HG03565 (cell line): ENCODE data around the gene RNLS.

Experiments used
- ATAC-seq: cut with Tn5 transposase; IDR thresholded peaks from one replicate; pipeline ENCODE4 v1.9.1; 2021; ENCODE audit warnings: mild to moderate bottlenecking, moderate library complexity; ENCODE audit not compliant: unreplicated experiment

RNLS gene

GRCh38 chr10:88439932-88440331 lies 143.2 kb downstream of the RNLS start:
- ATAC-seq = no peak

GRCh38 chr10:88437411-88437810 lies 145.7 kb downstream of the RNLS start:
- no peak for ATAC-seq

- no peak for ATAC-seq
Measured at GRCh38 chr10:88433565-88434186, 149.4 kb downstream of the RNLS start.

GRCh38 chr10:88431103-88431502 lies 152.0 kb downstream of the RNLS start:
- no peak for ATAC-seq

- no peak for ATAC-seq
Measured at GRCh38 chr10:88428976-88429375, 154.1 kb downstream of the RNLS start.

- ATAC-seq = no peak
Measured at GRCh38 chr10:88428442-88428841, 154.7 kb downstream of the RNLS start.

GRCh38 chr10:88427024-88427423 lies 156.1 kb downstream of the RNLS start:
- ATAC-seq = no peak

- ATAC-seq = no peak
Measured at GRCh38 chr10:88424881-88425280, 158.2 kb downstream of the RNLS start.

GRCh38 chr10:88423732-88424131 lies 159.4 kb downstream of the RNLS start:
- no peak for ATAC-seq

- no peak for ATAC-seq
Measured at GRCh38 chr10:88421590-88421989, 161.5 kb downstream of the RNLS start.

GRCh38 chr10:88418871-88419270 lies 164.2 kb downstream of the RNLS start:
- ATAC-seq = no peak

- no peak for ATAC-seq
Measured at GRCh38 chr10:88417387-88418030, 165.6 kb downstream of the RNLS start.

- no peak for ATAC-seq
Measured at GRCh38 chr10:88416801-88417200, 166.3 kb downstream of the RNLS start.

GRCh38 chr10:88415533-88416130 lies 167.5 kb downstream of the RNLS start:
- no peak for ATAC-seq

GRCh38 chr10:88413412-88413811 lies 169.7 kb downstream of the RNLS start:
- no peak for ATAC-seq

GRCh38 chr10:88411772-88412349 lies 171.3 kb downstream of the RNLS start:
- no peak for ATAC-seq

- no peak for ATAC-seq
Measured at GRCh38 chr10:88409824-88410223, 173.3 kb downstream of the RNLS start.

GRCh38 chr10:88409236-88409635 lies 173.9 kb downstream of the RNLS start:
- ATAC-seq = peak; percentile 46

GRCh38 chr10:88408096-88408495 lies 175.0 kb downstream of the RNLS start:
- ATAC-seq = no peak

GRCh38 chr10:88404133-88404532 lies 179.0 kb downstream of the RNLS start:
- no peak for ATAC-seq

GRCh38 chr10:88401671-88402347 lies 181.3 kb downstream of the RNLS start:
- no peak for ATAC-seq

- no peak for ATAC-seq
Measured at GRCh38 chr10:88399240-88399639, 183.9 kb downstream of the RNLS start.
